SK-N-SH treated with all-trans-retinoic acid at 6 μM for 48 hours (cell line): ENCODE results near the gene MEP1B.

Experiments used
- ATAC-seq: fragments of 200-7000 bp; cut with Tn5 transposase; 3 replicates; pipeline ENCODE4 v1.9.1; 2020; ENCODE audit warnings: mild to moderate bottlenecking, moderate library complexity
- ARNTL ChIP-seq: fragments of 450-650 bp; formaldehyde crosslinking; IDR thresholded peaks from 2 replicates; pipeline ENCODE4 v1.5.0; 2020; ENCODE audit warnings: low read depth, mild to moderate bottlenecking, moderate library complexity, borderline replicate concordance
- CREB5 ChIP-seq: fragments of 250-450 bp; sonication (Bioruptor Pico); IDR thresholded peaks from 2 replicates; pipeline ENCODE4 v1.5.1; 2020; ENCODE audit warnings: low read depth, mild to moderate bottlenecking, moderate library complexity
- CSDC2 ChIP-seq: fragments of 250-450 bp; sonication (Bioruptor Pico); IDR thresholded peaks from 2 replicates; pipeline ENCODE4 v1.5.0; 2020; ENCODE audit warnings: mild to moderate bottlenecking, moderate library complexity
- CSRNP3 ChIP-seq: fragments of 250-450 bp; sonication (Bioruptor Pico); IDR thresholded peaks from 2 replicates; pipeline ENCODE4 v1.5.1; 2021; ENCODE audit warnings: mild to moderate bottlenecking, moderate library complexity
- ESRRG ChIP-seq: fragments of 250-450 bp; sonication (Bioruptor Pico); IDR thresholded peaks from 2 replicates; pipeline ENCODE4 v1.6.1; 2021; ENCODE audit warnings: mild to moderate bottlenecking
- GLIS3 ChIP-seq: fragments of 250-450 bp; sonication (Bioruptor Pico); IDR thresholded peaks from 2 replicates; pipeline ENCODE4 v1.5.0; 2020; ENCODE audit warnings: mild to moderate bottlenecking, moderate library complexity
- ISL1 ChIP-seq: fragments of 250-450 bp; sonication (Bioruptor Pico); IDR thresholded peaks from 2 replicates; pipeline ENCODE4 v2.1.2; 2022; ENCODE audit warnings: mild to moderate bottlenecking, moderate library complexity
- OSR1 ChIP-seq: fragments of 250-450 bp; sonication (Bioruptor Pico); IDR thresholded peaks from 2 replicates; pipeline ENCODE4 v1.8.0; 2022; ENCODE audit warnings: moderate library complexity, mild to moderate bottlenecking, inconsistent platforms
- PATZ1 ChIP-seq: fragments of 250-450 bp; sonication (Bioruptor Pico); IDR thresholded peaks from 2 replicates; pipeline ENCODE4 v1.8.0; 2020; ENCODE audit warnings: mild to moderate bottlenecking, moderate library complexity, borderline replicate concordance
- POU6F1 ChIP-seq: fragments of 250-450 bp; sonication (Bioruptor Pico); IDR thresholded peaks from 2 replicates; pipeline ENCODE4 v1.8.0; 2021; ENCODE audit warnings: low read depth, mild to moderate bottlenecking, moderate library complexity, borderline replicate concordance
- PPARA ChIP-seq: fragments of 250-450 bp; sonication (Bioruptor Pico); IDR thresholded peaks from 2 replicates; pipeline ENCODE4 v1.5.0; 2020; ENCODE audit warnings: mild to moderate bottlenecking, borderline replicate concordance
- RARB ChIP-seq: fragments of 250-450 bp; sonication (Bioruptor Pico); IDR thresholded peaks from 2 replicates; pipeline ENCODE4 v1.8.0; 2021; ENCODE audit warnings: mild to moderate bottlenecking, moderate library complexity
- SNAI2 ChIP-seq: fragments of 250-450 bp; sonication (Bioruptor Pico); IDR thresholded peaks from 2 replicates; pipeline ENCODE4 v1.5.0; 2020; ENCODE audit warnings: mild to moderate bottlenecking, moderate library complexity
- TCF4 ChIP-seq: fragments of 250-450 bp; sonication (Bioruptor Pico); IDR thresholded peaks from 2 replicates; pipeline ENCODE4 v1.8.0; 2021; ENCODE audit warnings: mild to moderate bottlenecking, moderate library complexity, borderline replicate concordance
- TOX ChIP-seq: fragments of 250-450 bp; sonication (Bioruptor Pico); IDR thresholded peaks from 2 replicates; pipeline ENCODE4 v1.8.0; 2021; ENCODE audit warnings: mild to moderate bottlenecking, moderate library complexity, borderline replicate concordance
- ZC3H10 ChIP-seq: fragments of 250-450 bp; sonication (Bioruptor Pico); IDR thresholded peaks from 2 replicates; pipeline ENCODE4 v1.5.1; 2021; ENCODE audit warnings: mild to moderate bottlenecking, moderate library complexity
- ZFP3 ChIP-seq: fragments of 250-450 bp; sonication (Bioruptor Pico); IDR thresholded peaks from 2 replicates; pipeline ENCODE4 v1.5.0; 2020; ENCODE audit warnings: mild to moderate bottlenecking, moderate library complexity
- ZFP30 ChIP-seq: fragments of 450-650 bp; formaldehyde crosslinking; IDR thresholded peaks from 2 replicates; pipeline ENCODE4 v1.5.0; 2022; ENCODE audit warnings: mild to moderate bottlenecking, moderate library complexity
- ZNF565 ChIP-seq: fragments of 450-650 bp; formaldehyde crosslinking; conservative IDR thresholded peaks from 2 replicates; pipeline ENCODE4 v1.5.0; 2020; ENCODE audit warnings: low read depth, mild to moderate bottlenecking, moderate library complexity
- ZNF8 ChIP-seq: fragments of 450-650 bp; formaldehyde crosslinking; IDR thresholded peaks from 2 replicates; pipeline ENCODE4 v1.5.0; 2020; ENCODE audit warnings: mild to moderate bottlenecking, moderate library complexity

MEP1B gene

DNA sequence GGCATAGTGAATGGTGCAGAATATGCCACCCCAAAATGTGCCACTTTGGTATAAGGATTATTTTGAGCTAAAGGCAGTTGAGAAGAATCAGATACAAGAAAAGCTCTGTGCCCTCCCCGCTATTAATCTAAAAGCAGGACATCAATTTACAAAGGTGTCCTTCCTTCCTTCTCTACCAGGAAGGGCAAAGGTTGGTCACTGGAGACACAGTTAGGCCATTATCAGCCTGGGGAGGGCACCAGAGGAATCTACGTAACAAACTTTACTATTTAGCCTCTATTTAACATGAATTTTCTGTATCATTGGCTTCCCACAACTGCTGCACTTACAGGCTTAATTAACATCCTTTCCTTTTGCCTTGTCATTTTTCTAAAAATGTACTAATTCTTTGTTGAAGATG is 52.6 kb downstream of the MEP1B start:
- no peak for TF ChIP-seq CSDC2 (CRISPR knock-in tag)
- no peak for TF ChIP-seq ISL1
- TF ChIP-seq ZFP3, result no peak
- TF ChIP-seq POU6F1 (CRISPR knock-in tag), result no peak
- no peak for TF ChIP-seq RARB (CRISPR knock-in tag)
- no peak for TF ChIP-seq CREB5
- no peak for TF ChIP-seq ZFP30 (CRISPR knock-in tag)
- no peak for TF ChIP-seq GLIS3 (CRISPR knock-in tag)
- TF ChIP-seq TCF4 (CRISPR knock-in tag), result no peak
- no peak for TF ChIP-seq ZNF8
- TF ChIP-seq SNAI2, result no peak
- TF ChIP-seq, all 23 proteins: peak for 0
- ATAC-seq, result no peak

- ATAC-seq, result no peak
- TF ChIP-seq PATZ1 (no peak), ZNF8 (no peak), ARNTL (CRISPR knock-in tag) (no peak), PPARA (no peak), ZFP3 (no peak), OSR1 (CRISPR knock-in tag) (no peak), GLIS3 (CRISPR knock-in tag) (no peak), ZC3H10 (CRISPR knock-in tag) (no peak), CREB5 (no peak), ESRRG (no peak)
- TF ChIP-seq, all 23 proteins: peak for 0
Observed at GRCh38 chr18:32243358-32243757, 53.5 kb downstream of the MEP1B start.

- ATAC-seq, result no peak
Observed at GRCh38 chr18:32244881-32245280, 55.0 kb downstream of the MEP1B start.

GRCh38 chr18:32249147-32249929 is 59.5 kb downstream of the MEP1B start:
- TF ChIP-seq ZNF565 (CRISPR knock-in tag) (no peak), RARB (CRISPR knock-in tag) (no peak)
- ATAC-seq, result no peak

More at GRCh38 chr18:32244881-32245280, 55.0 kb downstream of the MEP1B start:
- TF ChIP-seq ISL1, result no peak
- peak; percentile 79; the same call in 1 of the 2 replicates for TF ChIP-seq TCF4 (CRISPR knock-in tag)

- TF ChIP-seq CSDC2 (CRISPR knock-in tag) (no peak), ZFP3 (no peak)
- ATAC-seq, result no peak
Observed at GRCh38 chr18:32251466-32251865, 61.6 kb downstream of the MEP1B start.

GRCh38 chr18:32252141-32252860 is 62.5 kb downstream of the MEP1B start:
- no peak for ATAC-seq
- no peak for TF ChIP-seq POU6F1 (CRISPR knock-in tag)
- no peak for TF ChIP-seq TOX (CRISPR knock-in tag)
- no peak for TF ChIP-seq RARB (CRISPR knock-in tag)
- TF ChIP-seq ISL1, result no peak
- no peak for TF ChIP-seq GLIS3 (CRISPR knock-in tag)
- TF ChIP-seq ZNF565 (CRISPR knock-in tag), result no peak
- TF ChIP-seq PATZ1, result no peak
- TF ChIP-seq CSRNP3 (CRISPR knock-in tag), result no peak
- no peak for TF ChIP-seq ARNTL (CRISPR knock-in tag)
- TF ChIP-seq OSR1 (CRISPR knock-in tag), result no peak
